ENCODE data around the gene OR4F29.
"Not testable (repeated sequence)": the region's sequence is repeated elsewhere in the genome, so short reads cannot be mapped to it uniquely, and the experiment has no call there.

The OR4F29 gene

GRCh38 chr1:451578-451977, at the start of gene OR4F29:
OR4F29 (minus strand) TSS chr1:451678; CDS start chr1:451678, 0 bp downstream.
- not testable (repeated sequence) for DNase-seq (ENCODE audit: low read depth)
